ENCODE measurements around the gene POLR1C.

The POLR1C gene

GRCh38 chr6:43506667-43507471 is 10.0 kb upstream of the POLR1C start:
- DNase-seq = peak; percentile 76
- Histone ChIP-seq H3K4me2 (ENCODE audit: low read depth, low read length) (no peak overlapping the region), H3K79me2 (ENCODE audit: low read length) (no peaks in the 10 kb centered on the region), H3K9ac (ENCODE audit: low read length) (no peak overlapping the region), H3K4me1 (ENCODE audit: low read length) (no peaks in the 10 kb centered on the region; the same call in 1 of the 2 replicates), H3K9me2 (replicated peaks; ENCODE audit: insufficient read depth, low read length) (no peaks in the 10 kb centered on the region), H3K4me3 (ENCODE audit: low read length) (no peak overlapping the region), H3K36me3 (replicated peaks; ENCODE audit: insufficient read depth, low read length) (no peaks in the 10 kb centered on the region), H3K27me3 (replicated peaks; ENCODE audit: insufficient read depth, low read length) (peaks cover 6% of the 10 kb centered on the region; the same call in 1 of the 2 replicates), H3K9me3 (replicated peaks; ENCODE audit: insufficient read depth, low read length) (no peaks in the 10 kb centered on the region), H4K20me1 (ENCODE audit: insufficient read depth, low read length) (no peaks in the 10 kb centered on the region), H2AFZ (ENCODE audit: low read length) (no peak overlapping the region), H3K27ac (ENCODE audit: low read length) (no peak overlapping the region), H3F3A (ENCODE audit: insufficient read depth, low read length) (peaks cover 6% of the 10 kb centered on the region)
- TF ChIP-seq, protein P1, sequence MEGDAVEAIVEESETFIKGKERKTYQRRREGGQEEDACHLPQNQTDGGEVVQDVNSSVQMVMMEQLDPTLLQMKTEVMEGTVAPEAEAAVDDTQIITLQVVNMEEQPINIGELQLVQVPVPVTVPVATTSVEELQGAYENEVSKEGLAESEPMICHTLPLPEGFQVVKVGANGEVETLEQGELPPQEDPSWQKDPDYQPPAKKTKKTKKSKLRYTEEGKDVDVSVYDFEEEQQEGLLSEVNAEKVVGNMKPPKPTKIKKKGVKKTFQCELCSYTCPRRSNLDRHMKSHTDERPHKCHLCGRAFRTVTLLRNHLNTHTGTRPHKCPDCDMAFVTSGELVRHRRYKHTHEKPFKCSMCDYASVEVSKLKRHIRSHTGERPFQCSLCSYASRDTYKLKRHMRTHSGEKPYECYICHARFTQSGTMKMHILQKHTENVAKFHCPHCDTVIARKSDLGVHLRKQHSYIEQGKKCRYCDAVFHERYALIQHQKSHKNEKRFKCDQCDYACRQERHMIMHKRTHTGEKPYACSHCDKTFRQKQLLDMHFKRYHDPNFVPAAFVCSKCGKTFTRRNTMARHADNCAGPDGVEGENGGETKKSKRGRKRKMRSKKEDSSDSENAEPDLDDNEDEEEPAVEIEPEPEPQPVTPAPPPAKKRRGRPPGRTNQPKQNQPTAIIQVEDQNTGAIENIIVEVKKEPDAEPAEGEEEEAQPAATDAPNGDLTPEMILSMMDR (IDR thresholded peaks at IDR 0.05; ENCODE audit: low read length) = peak; percentile 92
- no peak for TF ChIP-seq EZH2 (optimal IDR thresholded peaks at IDR 0.05; ENCODE audit: low read depth, low read length)

DNA sequence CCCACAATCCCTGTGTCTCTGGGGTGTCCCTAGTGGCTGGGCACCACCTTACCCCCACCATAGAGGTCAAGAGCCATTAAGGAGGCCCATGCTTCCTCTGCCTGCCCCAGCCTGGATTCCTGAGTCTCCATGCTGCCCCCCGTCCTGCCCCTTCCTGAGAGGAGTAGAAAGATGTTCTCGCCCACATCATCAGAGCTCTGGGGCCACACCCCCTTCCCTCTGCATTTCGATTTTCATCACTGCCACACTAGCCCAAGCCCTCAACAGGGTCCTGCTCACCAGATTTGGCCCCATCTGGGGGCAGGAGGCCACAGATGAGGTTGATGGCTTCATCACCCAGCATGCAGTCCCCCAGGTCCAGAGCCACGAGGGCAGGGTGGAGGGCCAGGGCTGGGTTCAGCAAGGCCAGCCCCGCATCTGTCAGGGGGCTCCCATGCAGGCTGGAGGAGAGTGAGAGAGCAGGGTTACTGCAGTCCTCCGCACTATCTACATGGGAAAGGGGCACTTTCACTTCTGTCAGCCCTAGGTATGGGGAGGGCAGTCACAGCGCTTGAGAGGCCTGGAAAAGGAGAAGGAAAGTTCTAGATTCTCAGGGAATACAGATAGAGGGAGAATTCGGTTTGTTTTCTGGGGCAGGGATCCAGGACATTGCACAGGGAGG is 8.3 kb upstream of the POLR1C start:
- no peak overlapping the region for H3K4me3 ChIP-seq (ENCODE audit: low read length)

DNA sequence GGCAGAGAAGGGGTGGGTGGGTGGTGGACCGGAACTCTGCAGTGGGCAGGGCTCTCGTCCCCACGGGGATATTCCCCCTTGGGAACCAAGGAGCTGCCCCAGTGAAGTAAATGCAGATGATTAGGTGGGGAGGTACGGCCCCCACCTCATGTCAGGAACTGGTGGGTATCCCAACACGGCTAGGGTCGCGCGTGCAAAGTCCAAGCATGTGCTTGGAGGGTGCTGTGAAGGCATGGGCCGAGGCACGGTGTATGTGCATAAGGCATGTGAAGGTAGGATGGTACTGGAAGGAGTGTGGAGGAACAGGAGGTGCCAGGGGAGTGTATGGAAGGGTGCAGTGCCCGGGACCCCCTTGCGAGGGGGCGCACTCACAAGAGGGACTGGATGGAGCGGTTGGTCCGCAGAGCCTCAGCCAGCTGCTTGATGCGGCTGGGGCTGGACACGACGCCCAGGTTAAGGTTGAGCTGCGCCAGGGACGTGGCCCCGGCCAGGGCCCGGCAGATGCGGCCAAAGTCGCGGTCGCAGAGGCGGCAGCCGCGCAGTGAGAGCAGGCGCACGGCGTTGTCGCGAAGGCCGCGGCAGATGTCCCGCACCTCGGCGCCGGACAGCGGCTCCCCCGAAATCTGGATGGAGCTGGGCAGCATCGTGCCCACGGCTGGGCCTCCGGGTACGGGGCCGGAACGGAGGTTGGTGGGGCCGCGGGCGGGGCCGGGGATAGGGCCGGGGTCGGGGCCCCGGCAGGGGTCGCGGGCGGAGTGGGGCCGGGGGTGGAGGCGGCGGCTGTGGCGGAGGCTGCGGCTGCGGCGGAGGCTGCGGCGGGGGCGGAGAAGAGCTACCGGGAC is 7.5 kb upstream of the POLR1C start:
- Histone ChIP-seq H3F3A (ENCODE audit: insufficient read depth, low read length) (peaks cover 6% of the 10 kb centered on the region), H3K4me2 (ENCODE audit: low read depth, low read length) (peak overlapping the region; percentile 85), H3K9me3 (replicated peaks; ENCODE audit: insufficient read depth, low read length) (no peaks in the 10 kb centered on the region), H3K9me2 (replicated peaks; ENCODE audit: insufficient read depth, low read length) (no peaks in the 10 kb centered on the region), H3K36me3 (replicated peaks; ENCODE audit: insufficient read depth, low read length) (no peaks in the 10 kb centered on the region), H3K79me2 (ENCODE audit: low read length) (peaks cover 2% of the 10 kb centered on the region), H3K27me3 (replicated peaks; ENCODE audit: insufficient read depth, low read length) (peaks cover 6% of the 10 kb centered on the region; the same call in 1 of the 2 replicates), H4K20me1 (ENCODE audit: insufficient read depth, low read length) (no peaks in the 10 kb centered on the region), H3K27ac (ENCODE audit: low read length) (no peak overlapping the region), H3K9ac (ENCODE audit: low read length) (no peak overlapping the region), H2AFZ (ENCODE audit: low read length) (no peak overlapping the region), H3K4me3 (ENCODE audit: low read length) (peak overlapping the region; percentile 42; the same call in 1 of the 2 replicates), H3K4me1 (ENCODE audit: low read length) (no peaks in the 10 kb centered on the region; the same call in 1 of the 2 replicates)
- TF ChIP-seq, protein P1 (IDR thresholded peaks at IDR 0.05; ENCODE audit: low read length) = no peak
- TF ChIP-seq EZH2 (optimal IDR thresholded peaks at IDR 0.05; ENCODE audit: low read depth, low read length) = no peak
- TF ChIP-seq EZH2phosphoT487 (IDR thresholded peaks at IDR 0.05; ENCODE audit: low read length) = no peak
- no peak for DNase-seq

More for the DNA sequence above, 8.3 kb upstream of the POLR1C start:
- TF ChIP-seq EZH2phosphoT487 (IDR thresholded peaks at IDR 0.05; ENCODE audit: low read length) = no peak
- TF ChIP-seq, protein P1 (IDR thresholded peaks at IDR 0.05; ENCODE audit: low read length) = no peak
- no peak for TF ChIP-seq EZH2 (optimal IDR thresholded peaks at IDR 0.05; ENCODE audit: low read depth, low read length)
- no peaks in the 10 kb centered on the region for H3K9me3 ChIP-seq (replicated peaks; ENCODE audit: insufficient read depth, low read length)
- no peak overlapping the region for H3K4me2 ChIP-seq (ENCODE audit: low read depth, low read length)
- no peaks in the 10 kb centered on the region for H3K9me2 ChIP-seq (replicated peaks; ENCODE audit: insufficient read depth, low read length)
- H4K20me1 ChIP-seq (ENCODE audit: insufficient read depth, low read length) = no peaks in the 10 kb centered on the region
- DNase-seq = no peak
- H3K4me1 ChIP-seq (ENCODE audit: low read length) = no peaks in the 10 kb centered on the region; the same call in 1 of the 2 replicates
- peaks cover 6% of the 10 kb centered on the region for H3F3A ChIP-seq (ENCODE audit: insufficient read depth, low read length)
- no peak overlapping the region for H3K9ac ChIP-seq (ENCODE audit: low read length)
- no peak overlapping the region for H2AFZ ChIP-seq (ENCODE audit: low read length)
- H3K79me2 ChIP-seq (ENCODE audit: low read length) = no peaks in the 10 kb centered on the region
- H3K27me3 ChIP-seq (replicated peaks; ENCODE audit: insufficient read depth, low read length) = peaks cover 6% of the 10 kb centered on the region; the same call in 1 of the 2 replicates
- H3K36me3 ChIP-seq (replicated peaks; ENCODE audit: insufficient read depth, low read length) = no peaks in the 10 kb centered on the region
- no peak overlapping the region for H3K27ac ChIP-seq (ENCODE audit: low read length)
